Pancreas (tissue), 10 donors: Measurements from ENCODE around the gene LPIN3. TPM values are rescaled to one million over a fixed set of nuclear protein-coding genes. Genes with fewer than 3 reads are reported as not detected.

Experiments
- ATAC-seq, 4 donors: fragments of 200-7000 bp; cut with Tn5 transposase; one replicate each; pipeline versions ENCODE4 v1.8.0 to v1.9.1; 2020; ENCODE audit warnings: mild to moderate bottlenecking in 4 of 4, moderate library complexity in 4 of 4
- DNase-seq, 6 donors: peaks; one replicate each; pipeline ENCODE4 v3.0.0-alpha.2; 2020
- FAIRE-seq: peaks from 2 replicates; lab custom pipeline; 2012; peaks lifted over from hg19 to GRCh38; lab: Jason Lieb, UNC
- H3K27ac ChIP-seq, 4 donors: fragments of 200-600 bp; sonication (generic); 1 replicate in 3 of 4; 2 replicates in 1 of 4; pipeline versions ENCODE4 v1.5.0 to v1.8.0; 2020
- H3K27me3 ChIP-seq, 4 donors: fragments of 200-600 bp; one replicate each; pipeline ENCODE4 v1.8.0; 2021
- H3K36me3 ChIP-seq, 3 donors: fragments of 200-600 bp; sonication (generic) in 1 of 3; one replicate each; pipeline versions ENCODE4 v1.5.0 to v1.8.0; 2020 to 2021
- H3K4me1 ChIP-seq, 3 donors: fragments of 200-600 bp; one replicate each; pipeline ENCODE4 v1.8.0; 2021
- H3K4me3 ChIP-seq, 4 donors: fragments of 200-600 bp; sonication (generic) in 2 of 4; one replicate each; pipeline versions ENCODE4 v1.5.0 to v1.8.0; 2020 to 2021
- H3K9me3 ChIP-seq, 4 donors: fragments of 200-600 bp; one replicate each; pipeline ENCODE4 v1.8.0; 2021
- WGBS, 2 donors: extraction: QIAGEN DNeasy Blood & Tissue Kit; methylation state at CpG; one replicate each; pipeline ENCODE4 v1.1.7; 2013; 5-methylcytosine and 5-hydroxymethylcytosine counted together
- intact Hi-C, 3 donors: fragments of 100-400 bp; cut with DNase I; formaldehyde crosslinking; loops; one replicate each; pipeline versions ENCODE4 v1.11.1 to v1.14.2; 2022
- polyA plus RNA-seq, 2 donors: library from polyadenylated mRNA; stranded (reverse); fragments of 200-250 nt; gene quantifications; one replicate each; pipeline ENCODE4 v1.2.3, GENCODE V29; 2013
- total RNA-seq, 6 donors: library from RNA; stranded (reverse); fragmentation: NEBNext Ultra II Directional in 4 of 6; extraction: Animal tissue kit (Norgen Biotek cat#: 25700) in 4 of 6; gene quantifications; one replicate each; pipeline versions ENCODE4 v1.2.1 to v1.2.4, GENCODE V29; 2021 to 2023
- TF ChIP-seq, protein P1 (sequence below), 4 donors: fragments of 200-600 bp; sonication (generic) in 3 of 4; IDR thresholded peaks; one replicate each; pipeline versions ENCODE4 v1.5.0 to v1.8.0; 2021; ENCODE audit warnings: antibody characterized with exemption in 4 of 4
- donor health status: healthy with polysubstance abuse.
- donor health status: DM: no; HTN: no; CAD: no; lungs with moderate emphysema.
- donor health status: DM: no; HTN: no; CAD: no.
- donor health status: control.
- donor health status: control.
- donor health status: Bipolar disorder and iron deficiency.
- donor health status: DM: yes; HTN: yes; CAD: no.
- donor health status: DM: no; HTN: no; CAD: no.
- donor health status: DM: no; HTN: no; CAD: no.
- donor health status: DM: yes; HTN: yes; CAD: no.

Gene LPIN3
- total and polyA plus RNA-seq, 8 donors: 3.9 to 47.5 (median 8.6) TPM

- H3K36me3 ChIP-seq: no peaks in the 10 kb centered on the region
- no peaks in the 10 kb centered on the region for H3K27me3 ChIP-seq
- H3K27ac ChIP-seq: no peak overlapping the region
- no peaks in the 10 kb centered on the region for H3K4me1 ChIP-seq
- ATAC-seq (no peak), DNase-seq (no peak), FAIRE-seq (no peak)
- no peaks in the 10 kb centered on the region for H3K9me3 ChIP-seq
- TF ChIP-seq, protein P1, sequence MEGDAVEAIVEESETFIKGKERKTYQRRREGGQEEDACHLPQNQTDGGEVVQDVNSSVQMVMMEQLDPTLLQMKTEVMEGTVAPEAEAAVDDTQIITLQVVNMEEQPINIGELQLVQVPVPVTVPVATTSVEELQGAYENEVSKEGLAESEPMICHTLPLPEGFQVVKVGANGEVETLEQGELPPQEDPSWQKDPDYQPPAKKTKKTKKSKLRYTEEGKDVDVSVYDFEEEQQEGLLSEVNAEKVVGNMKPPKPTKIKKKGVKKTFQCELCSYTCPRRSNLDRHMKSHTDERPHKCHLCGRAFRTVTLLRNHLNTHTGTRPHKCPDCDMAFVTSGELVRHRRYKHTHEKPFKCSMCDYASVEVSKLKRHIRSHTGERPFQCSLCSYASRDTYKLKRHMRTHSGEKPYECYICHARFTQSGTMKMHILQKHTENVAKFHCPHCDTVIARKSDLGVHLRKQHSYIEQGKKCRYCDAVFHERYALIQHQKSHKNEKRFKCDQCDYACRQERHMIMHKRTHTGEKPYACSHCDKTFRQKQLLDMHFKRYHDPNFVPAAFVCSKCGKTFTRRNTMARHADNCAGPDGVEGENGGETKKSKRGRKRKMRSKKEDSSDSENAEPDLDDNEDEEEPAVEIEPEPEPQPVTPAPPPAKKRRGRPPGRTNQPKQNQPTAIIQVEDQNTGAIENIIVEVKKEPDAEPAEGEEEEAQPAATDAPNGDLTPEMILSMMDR (IDR thresholded peaks at IDR 0.05): no peak
- WGBS, 2 donors: 81 to 85% methylated on average over 4 of the region's 4 CpGs
- no peak overlapping the region for H3K4me3 ChIP-seq
- intact Hi-C loops: no loop called here
These were observed 39.7 kb upstream of the LPIN3 start for GRCh38 chr20:41300886-41301285.

- WGBS, 2 donors: 90 to 95% methylated on average over 1 of the region's 1 CpG
- ATAC-seq: no peak
- H3K27ac ChIP-seq: no peak overlapping the region
- no peak for DNase-seq
- intact Hi-C loops: no loop called here
- FAIRE-seq: no peak
- no peaks in the 10 kb centered on the region for H3K9me3 ChIP-seq
- peaks cover 0 to 9% (median 8%) of the 10 kb centered on the region in 3 donors for H3K4me1 ChIP-seq
- no peaks in the 10 kb centered on the region for H3K36me3 ChIP-seq
- no peak overlapping the region for H3K4me3 ChIP-seq
- no peaks in the 10 kb centered on the region for H3K27me3 ChIP-seq
- TF ChIP-seq, protein P1 (IDR thresholded peaks at IDR 0.05): no peak
These were observed 36.6 kb upstream of the LPIN3 start for GRCh38 chr20:41304002-41304401.

DNA sequence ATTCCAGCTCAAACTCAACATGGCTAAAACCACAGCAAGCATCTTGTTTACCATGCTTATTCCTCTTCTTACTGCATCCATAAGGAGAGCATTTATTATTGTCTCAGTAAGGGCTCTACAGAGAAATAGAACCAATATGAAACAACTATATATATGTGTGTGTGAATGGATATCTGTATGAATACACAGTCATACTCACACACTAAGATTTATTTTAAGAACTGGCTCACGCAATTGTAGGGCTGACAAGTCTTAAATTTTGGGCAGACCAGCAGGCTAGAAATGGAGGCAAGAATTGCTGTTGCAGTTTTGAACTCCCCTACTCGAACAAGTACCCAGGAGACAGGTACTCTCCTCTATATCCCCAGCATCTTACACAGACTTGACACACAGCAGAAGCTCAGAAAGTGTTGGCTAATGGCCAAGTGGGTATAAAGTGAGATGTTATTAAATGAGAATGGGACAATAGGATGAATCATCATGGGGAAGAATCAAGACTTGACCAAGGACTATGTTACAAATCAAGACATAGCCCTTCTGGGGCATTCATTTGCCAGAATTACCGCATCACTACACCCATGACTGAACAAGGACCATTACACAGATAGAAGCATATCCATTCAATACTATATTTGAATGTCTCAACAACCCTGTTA is 36.1 kb upstream of the LPIN3 start:
- intact Hi-C loops: no loop called here
- 93 to 96% methylated on average over 3 of the region's 3 CpGs for WGBS, 2 donors
- DNase-seq (no peak), FAIRE-seq (no peak), ATAC-seq (no peak)
- H3K4me3 ChIP-seq: no peak overlapping the region
- TF ChIP-seq, protein P1 (IDR thresholded peaks at IDR 0.05): no peak
- H3K4me1 ChIP-seq: peaks cover 0 to 9% (median 8%) of the 10 kb centered on the region in 3 donors
- no peak overlapping the region for H3K27ac ChIP-seq
- H3K27me3 ChIP-seq: no peaks in the 10 kb centered on the region
- no peaks in the 10 kb centered on the region for H3K36me3 ChIP-seq
- no peaks in the 10 kb centered on the region for H3K9me3 ChIP-seq

DNA sequence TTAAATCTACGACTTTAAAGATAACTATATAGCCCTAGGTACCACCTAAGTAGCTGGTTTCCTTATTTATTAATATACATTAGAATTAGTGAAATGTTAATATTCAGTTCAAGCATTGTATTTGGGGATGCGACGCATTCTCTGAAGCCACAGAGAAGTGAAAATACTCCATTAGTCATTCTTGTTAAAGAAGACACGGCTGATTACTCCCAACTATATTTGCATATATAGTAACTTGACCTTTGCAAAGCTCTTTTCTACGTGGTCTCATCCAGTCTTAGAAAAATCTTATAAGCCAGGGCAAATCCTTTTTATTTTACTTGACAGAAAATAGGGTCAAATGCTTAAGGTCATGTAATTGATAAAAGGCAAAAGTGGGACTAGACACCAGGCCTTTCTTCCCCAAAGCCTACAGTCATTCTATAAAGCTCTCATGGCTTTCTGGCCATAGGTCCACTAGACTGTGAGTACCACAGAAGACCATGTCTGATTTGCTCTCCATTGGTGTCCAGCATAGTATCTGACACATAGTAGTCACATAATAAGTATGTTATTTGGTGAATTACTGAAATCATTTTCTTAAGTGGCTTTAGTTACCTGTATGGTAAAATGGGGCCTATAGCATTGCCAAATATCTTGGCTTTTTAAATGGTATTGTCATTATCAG is 34.4 kb upstream of the LPIN3 start:
- intact Hi-C loops: no loop called here
- TF ChIP-seq, protein P1 (IDR thresholded peaks at IDR 0.05): no peak
- ATAC-seq (no peak), FAIRE-seq (no peak), DNase-seq (no peak)
- WGBS, 2 donors: 92 to 94% methylated on average over 5 of the region's 5 CpGs
- Histone ChIP-seq H3K9me3 (no peaks in the 10 kb centered on the region), H3K36me3 (no peaks in the 10 kb centered on the region), H3K4me3 (no peak overlapping the region), H3K27me3 (no peaks in the 10 kb centered on the region), H3K4me1 (peaks cover 0 to 9% (median 8%) of the 10 kb centered on the region in 3 donors), H3K27ac (no peak overlapping the region)

- ATAC-seq: no peak
- Histone ChIP-seq H3K36me3 (no peaks in the 10 kb centered on the region), H3K27ac (no peak overlapping the region), H3K4me1 (peaks cover 0 to 9% (median 8%) of the 10 kb centered on the region in 3 donors), H3K4me3 (no peak overlapping the region), H3K9me3 (no peaks in the 10 kb centered on the region), H3K27me3 (no peaks in the 10 kb centered on the region)
- intact Hi-C loops: no loop called here
- FAIRE-seq: no peak
- TF ChIP-seq, protein P1 (IDR thresholded peaks at IDR 0.05): no peak
- WGBS, 2 donors: 98 to 100% methylated on average over 1 of the region's 1 CpG
- no peak for DNase-seq
These were observed 33.6 kb upstream of the LPIN3 start for GRCh38 chr20:41307021-41307420.
